OCI-LY1 (cell line): ENCODE measurements around the gene MSL3B.

Experiments used
- CTCF ChIP-seq: fragments of 200-600 bp; sonication (generic), shearing (Covaris generic); IDR thresholded peaks from 2 replicates; pipeline ENCODE4 v1.5.1; 2017; ENCODE audit warnings: mild to moderate bottlenecking, antibody characterized with exemption, low read length, moderate library complexity, mixed read lengths
- EZH2 ChIP-seq: fragments of 200-600 bp; sonication (generic), shearing (Covaris generic); IDR thresholded peaks from 2 replicates; pipeline ENCODE4 v1.8.0; 2017; ENCODE audit warnings: borderline replicate concordance, mixed run types, mild to moderate bottlenecking, antibody characterized with exemption, low read length, moderate library complexity, mixed read lengths

- TF ChIP-seq CTCF (no peak), EZH2 (no peak)
Measured at GRCh38 chr2:233832414-233832813, 35.8 kb downstream of the MSL3B start.
